Neural crest cell (in vitro differentiated cells): Measurements from ENCODE around the gene FAM111B. TPM values are rescaled to one million over a fixed set of nuclear protein-coding genes. Genes with fewer than 3 reads are reported as not detected.
A peak's percentile ranks its signal among the peaks of the same experiment; 100 is the strongest.

ENCODE experiments used
- DNase-seq: peaks from one replicate; pipeline ENCODE4 v3.0.0; 2021; ENCODE audit warnings: low read depth, mixed read lengths, low spot score
- H3K27ac Mint-ChIP-seq: one replicate; pipeline ENCODE4 v1.8.0; 2021; ENCODE audit warnings: mild to moderate bottlenecking, mixed read lengths; ENCODE audit not compliant: unreplicated experiment
- H3K27me3 Mint-ChIP-seq: 2 replicates; pipeline ENCODE4 v1.8.0; 2021; ENCODE audit warnings: low read depth, mild to moderate bottlenecking, mixed read lengths
- H3K36me3 Mint-ChIP-seq: 2 replicates; pipeline ENCODE4 v1.8.0; 2021; ENCODE audit warnings: low read depth, mild to moderate bottlenecking, mixed read lengths
- H3K4me1 Mint-ChIP-seq: 2 replicates; pipeline ENCODE4 v1.8.0; 2021; ENCODE audit warnings: mixed read lengths
- H3K4me3 Mint-ChIP-seq: one replicate; pipeline ENCODE4 v1.8.0; 2021; ENCODE audit warnings: mild to moderate bottlenecking, mixed read lengths
- H3K9me3 Mint-ChIP-seq: 2 replicates; pipeline ENCODE4 v1.8.0; 2021; ENCODE audit warnings: mixed read lengths
- total RNA-seq: library from RNA; stranded (reverse); gene quantifications from 2 replicates; pipeline ENCODE4 v1.2.1, GENCODE V29; 2021
- TF ChIP-seq, protein P1 (sequence below): fragments of 200-600 bp; sonication (generic); conservative IDR thresholded peaks from 2 replicates; pipeline ENCODE4 v1.5.0; 2021; ENCODE audit warnings: antibody characterized with exemption, mild to moderate bottlenecking

Gene FAM111B
- total RNA-seq, 1 donor from 2014 or later, result 35.4 TPM

GRCh38 chr11:59152312-59152951, 45.4 kb downstream of the FAM111B start:
- H3K27ac Mint-ChIP-seq, result no peak overlapping the region
- TF ChIP-seq, protein P1, sequence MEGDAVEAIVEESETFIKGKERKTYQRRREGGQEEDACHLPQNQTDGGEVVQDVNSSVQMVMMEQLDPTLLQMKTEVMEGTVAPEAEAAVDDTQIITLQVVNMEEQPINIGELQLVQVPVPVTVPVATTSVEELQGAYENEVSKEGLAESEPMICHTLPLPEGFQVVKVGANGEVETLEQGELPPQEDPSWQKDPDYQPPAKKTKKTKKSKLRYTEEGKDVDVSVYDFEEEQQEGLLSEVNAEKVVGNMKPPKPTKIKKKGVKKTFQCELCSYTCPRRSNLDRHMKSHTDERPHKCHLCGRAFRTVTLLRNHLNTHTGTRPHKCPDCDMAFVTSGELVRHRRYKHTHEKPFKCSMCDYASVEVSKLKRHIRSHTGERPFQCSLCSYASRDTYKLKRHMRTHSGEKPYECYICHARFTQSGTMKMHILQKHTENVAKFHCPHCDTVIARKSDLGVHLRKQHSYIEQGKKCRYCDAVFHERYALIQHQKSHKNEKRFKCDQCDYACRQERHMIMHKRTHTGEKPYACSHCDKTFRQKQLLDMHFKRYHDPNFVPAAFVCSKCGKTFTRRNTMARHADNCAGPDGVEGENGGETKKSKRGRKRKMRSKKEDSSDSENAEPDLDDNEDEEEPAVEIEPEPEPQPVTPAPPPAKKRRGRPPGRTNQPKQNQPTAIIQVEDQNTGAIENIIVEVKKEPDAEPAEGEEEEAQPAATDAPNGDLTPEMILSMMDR, result no peak
- H3K36me3 Mint-ChIP-seq, result peaks cover 13% of the 10 kb centered on the region
- H3K4me1 Mint-ChIP-seq, result no peaks in the 10 kb centered on the region
- H3K9me3 Mint-ChIP-seq, result no peaks in the 10 kb centered on the region
- no peaks in the 10 kb centered on the region for H3K27me3 Mint-ChIP-seq
- no peak overlapping the region for H3K4me3 Mint-ChIP-seq
- DNase-seq, result no peak

GRCh38 chr11:59154610-59155009, 47.6 kb downstream of the FAM111B start:
- Mint-ChIP-seq H3K9me3 (no peaks in the 10 kb centered on the region), H3K4me1 (peaks cover 5% of the 10 kb centered on the region), H3K36me3 (peaks cover 13% of the 10 kb centered on the region), H3K4me3 (no peak overlapping the region), H3K27me3 (no peaks in the 10 kb centered on the region), H3K27ac (no peak overlapping the region)
- no peak for DNase-seq
- TF ChIP-seq, protein P1, result no peak

- no peaks in the 10 kb centered on the region for H3K9me3 Mint-ChIP-seq
- H3K27me3 Mint-ChIP-seq, result no peaks in the 10 kb centered on the region
- no peak overlapping the region for H3K27ac Mint-ChIP-seq
- TF ChIP-seq, protein P1, result no peak
- H3K4me1 Mint-ChIP-seq, result peaks cover 5% of the 10 kb centered on the region
- DNase-seq, result no peak
- H3K4me3 Mint-ChIP-seq, result no peak overlapping the region
- peaks cover 6% of the 10 kb centered on the region for H3K36me3 Mint-ChIP-seq
Measured at GRCh38 chr11:59157433-59157832, 50.4 kb downstream of the FAM111B start.

- DNase-seq, result peak; percentile 45
- TF ChIP-seq, protein P1, result peak; percentile 91
- Mint-ChIP-seq H3K36me3 (peaks cover 2% of the 10 kb centered on the region), H3K27me3 (no peaks in the 10 kb centered on the region), H3K27ac (peak overlapping the region; percentile 37), H3K9me3 (no peaks in the 10 kb centered on the region), H3K4me1 (peaks cover 5% of the 10 kb centered on the region), H3K4me3 (no peak overlapping the region)
Measured at GRCh38 chr11:59158206-59159068, 51.4 kb downstream of the FAM111B start.

DNA sequence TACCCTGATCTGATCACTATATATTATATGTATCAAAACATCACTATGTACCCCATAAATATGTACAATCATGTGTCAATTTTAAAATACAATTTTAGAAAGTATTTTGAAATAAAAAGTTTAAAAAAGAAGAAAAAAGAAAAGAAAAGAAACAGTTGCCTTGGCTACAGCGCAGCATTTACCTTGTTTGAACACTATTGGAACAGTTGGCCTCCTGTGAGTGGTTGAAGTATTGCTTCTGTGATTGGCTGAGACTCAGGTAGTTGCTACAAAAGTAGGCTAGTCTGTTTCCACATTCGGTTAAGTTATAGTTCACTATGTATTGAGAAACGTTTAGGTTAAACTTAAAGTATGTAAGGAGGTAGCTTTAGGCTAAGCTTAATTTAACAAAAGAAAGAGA, 57.0 kb downstream of the FAM111B start:
- H3K9me3 Mint-ChIP-seq, result peaks cover 2% of the 10 kb centered on the region
- no peak overlapping the region for H3K27ac Mint-ChIP-seq
- no peak overlapping the region for H3K4me3 Mint-ChIP-seq
- H3K4me1 Mint-ChIP-seq, result peaks cover 4% of the 10 kb centered on the region
- H3K36me3 Mint-ChIP-seq, result no peaks in the 10 kb centered on the region
- no peak for DNase-seq
- TF ChIP-seq, protein P1, result no peak
- H3K27me3 Mint-ChIP-seq, result peaks cover 3% of the 10 kb centered on the region
